GM23338 (cell line): ENCODE results near the gene MLST8. TPM values are rescaled to one million over a fixed set of nuclear protein-coding genes. Genes with fewer than 3 reads are reported as not detected.

Source experiments
- CREB1 ChIP-seq: fragments of 250-450 bp; sonication (Bioruptor Pico); IDR thresholded peaks from 2 replicates; pipeline ENCODE4 v1.5.0; 2020; ENCODE audit warnings: low read depth, mild to moderate bottlenecking, moderate library complexity
- EZH2 ChIP-seq: fragments of 200-600 bp; sonication (generic); IDR thresholded peaks from one replicate; pipeline ENCODE4 v1.8.0; 2017; ENCODE audit warnings: antibody characterized with exemption, mild to moderate bottlenecking, low read depth; ENCODE audit not compliant: unreplicated experiment
- EZH2phosphoT487 ChIP-seq: fragments of 200-600 bp; sonication (generic); IDR thresholded peaks from one replicate; pipeline ENCODE4 v1.8.1; 2018; ENCODE audit warnings: antibody characterized with exemption; ENCODE audit not compliant: unreplicated experiment
- JUNB ChIP-seq: IDR thresholded peaks from one replicate; pipeline ENCODE4 v1.6.1; 2016; ENCODE audit warnings: antibody characterized with exemption; ENCODE audit not compliant: unreplicated experiment
- NANOG ChIP-seq: IDR thresholded peaks from 2 replicates; pipeline ENCODE4 v1.6.1; 2016; ENCODE audit warnings: antibody characterized with exemption, borderline replicate concordance
- POLR2AphosphoS5 ChIP-seq: IDR thresholded peaks from 2 replicates; pipeline ENCODE4 v1.6.1; 2016; ENCODE audit warnings: antibody characterized with exemption, low read depth
- STAT1 ChIP-seq: IDR thresholded peaks from one replicate; pipeline ENCODE4 v1.6.1; 2016; ENCODE audit warnings: antibody characterized with exemption; ENCODE audit not compliant: unreplicated experiment
- ZNF114 ChIP-seq: fragments of 250-450 bp; sonication (Bioruptor Pico); IDR thresholded peaks from 2 replicates; pipeline ENCODE4 v1.5.0; 2020; ENCODE audit warnings: mild to moderate bottlenecking, moderate library complexity
- polyA plus RNA-seq: library from polyadenylated mRNA; unstranded; fragments of >200 nt; fragmentation: Nextera tagmentation; extraction: Ambion mirVana; gene quantifications from 2 replicates; pipeline ENCODE4 v1.2.1, GENCODE V29; 2016
- total RNA-seq: library from RNA; depleted of rRNA; stranded (reverse); fragments of >200 nt; shearing (Covaris generic); gene quantifications from 2 replicates; pipeline ENCODE4 v1.2.3, GENCODE V29; 2014
- TF ChIP-seq, protein P1 (sequence below): fragments of 250-450 bp; sonication (Bioruptor Pico); IDR thresholded peaks from 2 replicates; pipeline ENCODE4 v1.5.0; 2020; ENCODE audit warnings: mild to moderate bottlenecking, moderate library complexity
- TF ChIP-seq, protein P2 (sequence below), 2 experiments: fragments of 200-600 bp in 1 of 2; sonication (generic) in 1 of 2; conservative IDR thresholded peaks; 2 replicates each; pipeline versions ENCODE4 v1.5.1 to v1.6.1; 2016 to 2017; ENCODE audit warnings: antibody characterized with exemption in 2 of 2, low read depth in 2 of 2, mild to moderate bottlenecking in 2 of 2, moderate library complexity in 1 of 2
- TF ChIP-seq, protein P3 (sequence below): IDR thresholded peaks from one replicate; pipeline ENCODE4 v1.6.1; 2018; ENCODE audit warnings: antibody characterized with exemption; ENCODE audit not compliant: unreplicated experiment

Gene MLST8
- total and polyA plus RNA-seq, 2 experiments from 2014 or later = 58.8 to 138 TPM

DNA sequence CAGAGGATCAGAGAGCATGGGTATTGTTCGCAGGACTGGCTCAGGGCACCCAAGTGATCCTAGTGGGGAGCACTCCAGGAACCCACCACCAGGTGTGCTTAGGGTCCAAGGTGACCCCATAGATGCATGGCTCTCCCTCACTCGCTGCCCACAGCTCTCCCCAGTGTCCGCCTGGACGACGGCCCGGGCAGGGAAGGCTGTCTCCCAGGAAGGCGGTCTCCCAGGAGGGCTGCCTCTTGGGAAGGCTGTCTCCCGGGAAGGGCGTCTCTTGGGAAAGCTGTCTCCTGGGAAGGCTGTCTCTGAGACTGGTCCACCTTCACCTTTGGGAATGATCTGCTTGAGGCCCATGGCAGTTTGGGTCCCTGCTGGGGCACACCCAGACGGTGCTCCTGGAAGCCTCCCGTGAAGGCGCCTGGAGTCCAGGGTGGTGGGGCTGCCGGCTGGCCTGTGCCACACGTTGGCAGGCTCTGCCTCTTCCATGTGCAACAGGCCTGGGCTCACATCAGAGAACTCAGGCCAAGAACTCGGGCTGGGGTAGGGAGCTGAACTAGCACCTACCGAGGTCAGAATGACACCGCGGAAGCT, 41.1 kb downstream of the MLST8 start (continued):
- TF ChIP-seq, protein P1, sequence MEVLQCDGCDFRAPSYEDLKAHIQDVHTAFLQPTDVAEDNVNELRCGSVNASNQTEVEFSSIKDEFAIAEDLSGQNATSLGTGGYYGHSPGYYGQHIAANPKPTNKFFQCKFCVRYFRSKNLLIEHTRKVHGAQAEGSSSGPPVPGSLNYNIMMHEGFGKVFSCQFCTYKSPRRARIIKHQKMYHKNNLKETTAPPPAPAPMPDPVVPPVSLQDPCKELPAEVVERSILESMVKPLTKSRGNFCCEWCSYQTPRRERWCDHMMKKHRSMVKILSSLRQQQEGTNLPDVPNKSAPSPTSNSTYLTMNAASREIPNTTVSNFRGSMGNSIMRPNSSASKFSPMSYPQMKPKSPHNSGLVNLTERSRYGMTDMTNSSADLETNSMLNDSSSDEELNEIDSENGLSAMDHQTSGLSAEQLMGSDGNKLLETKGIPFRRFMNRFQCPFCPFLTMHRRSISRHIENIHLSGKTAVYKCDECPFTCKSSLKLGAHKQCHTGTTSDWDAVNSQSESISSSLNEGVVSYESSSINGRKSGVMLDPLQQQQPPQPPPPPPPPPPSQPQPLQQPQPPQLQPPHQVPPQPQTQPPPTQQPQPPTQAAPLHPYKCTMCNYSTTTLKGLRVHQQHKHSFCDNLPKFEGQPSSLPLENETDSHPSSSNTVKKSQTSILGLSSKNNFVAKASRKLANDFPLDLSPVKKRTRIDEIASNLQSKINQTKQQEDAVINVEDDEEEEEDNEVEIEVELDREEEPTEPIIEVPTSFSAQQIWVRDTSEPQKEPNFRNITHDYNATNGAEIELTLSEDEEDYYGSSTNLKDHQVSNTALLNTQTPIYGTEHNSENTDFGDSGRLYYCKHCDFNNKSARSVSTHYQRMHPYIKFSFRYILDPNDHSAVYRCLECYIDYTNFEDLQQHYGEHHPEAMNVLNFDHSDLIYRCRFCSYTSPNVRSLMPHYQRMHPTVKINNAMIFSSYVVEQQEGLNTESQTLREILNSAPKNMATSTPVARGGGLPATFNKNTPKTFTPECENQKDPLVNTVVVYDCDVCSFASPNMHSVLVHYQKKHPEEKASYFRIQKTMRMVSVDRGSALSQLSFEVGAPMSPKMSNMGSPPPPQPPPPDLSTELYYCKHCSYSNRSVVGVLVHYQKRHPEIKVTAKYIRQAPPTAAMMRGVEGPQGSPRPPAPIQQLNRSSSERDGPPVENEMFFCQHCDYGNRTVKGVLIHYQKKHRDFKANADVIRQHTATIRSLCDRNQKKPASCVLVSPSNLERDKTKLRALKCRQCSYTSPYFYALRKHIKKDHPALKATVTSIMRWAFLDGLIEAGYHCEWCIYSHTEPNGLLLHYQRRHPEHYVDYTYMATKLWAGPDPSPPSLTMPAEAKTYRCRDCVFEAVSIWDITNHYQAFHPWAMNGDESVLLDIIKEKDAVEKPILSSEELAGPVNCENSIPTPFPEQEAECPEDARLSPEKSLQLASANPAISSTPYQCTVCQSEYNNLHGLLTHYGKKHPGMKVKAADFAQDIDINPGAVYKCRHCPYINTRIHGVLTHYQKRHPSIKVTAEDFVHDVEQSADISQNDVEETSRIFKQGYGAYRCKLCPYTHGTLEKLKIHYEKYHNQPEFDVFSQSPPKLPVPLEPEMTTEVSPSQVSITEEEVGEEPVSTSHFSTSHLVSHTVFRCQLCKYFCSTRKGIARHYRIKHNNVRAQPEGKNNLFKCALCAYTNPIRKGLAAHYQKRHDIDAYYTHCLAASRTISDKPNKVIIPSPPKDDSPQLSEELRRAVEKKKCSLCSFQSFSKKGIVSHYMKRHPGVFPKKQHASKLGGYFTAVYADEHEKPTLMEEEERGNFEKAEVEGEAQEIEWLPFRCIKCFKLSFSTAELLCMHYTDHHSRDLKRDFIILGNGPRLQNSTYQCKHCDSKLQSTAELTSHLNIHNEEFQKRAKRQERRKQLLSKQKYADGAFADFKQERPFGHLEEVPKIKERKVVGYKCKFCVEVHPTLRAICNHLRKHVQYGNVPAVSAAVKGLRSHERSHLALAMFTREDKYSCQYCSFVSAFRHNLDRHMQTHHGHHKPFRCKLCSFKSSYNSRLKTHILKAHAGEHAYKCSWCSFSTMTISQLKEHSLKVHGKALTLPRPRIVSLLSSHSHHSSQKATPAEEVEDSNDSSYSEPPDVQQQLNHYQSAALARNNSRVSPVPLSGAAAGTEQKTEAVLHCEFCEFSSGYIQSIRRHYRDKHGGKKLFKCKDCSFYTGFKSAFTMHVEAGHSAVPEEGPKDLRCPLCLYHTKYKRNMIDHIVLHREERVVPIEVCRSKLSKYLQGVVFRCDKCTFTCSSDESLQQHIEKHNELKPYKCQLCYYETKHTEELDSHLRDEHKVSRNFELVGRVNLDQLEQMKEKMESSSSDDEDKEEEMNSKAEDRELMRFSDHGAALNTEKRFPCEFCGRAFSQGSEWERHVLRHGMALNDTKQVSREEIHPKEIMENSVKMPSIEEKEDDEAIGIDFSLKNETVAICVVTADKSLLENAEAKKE = no peak
- no peak for TF ChIP-seq ZNF114 (CRISPR knock-in tag)
- no peak for TF ChIP-seq NANOG
- TF ChIP-seq, protein P2, sequence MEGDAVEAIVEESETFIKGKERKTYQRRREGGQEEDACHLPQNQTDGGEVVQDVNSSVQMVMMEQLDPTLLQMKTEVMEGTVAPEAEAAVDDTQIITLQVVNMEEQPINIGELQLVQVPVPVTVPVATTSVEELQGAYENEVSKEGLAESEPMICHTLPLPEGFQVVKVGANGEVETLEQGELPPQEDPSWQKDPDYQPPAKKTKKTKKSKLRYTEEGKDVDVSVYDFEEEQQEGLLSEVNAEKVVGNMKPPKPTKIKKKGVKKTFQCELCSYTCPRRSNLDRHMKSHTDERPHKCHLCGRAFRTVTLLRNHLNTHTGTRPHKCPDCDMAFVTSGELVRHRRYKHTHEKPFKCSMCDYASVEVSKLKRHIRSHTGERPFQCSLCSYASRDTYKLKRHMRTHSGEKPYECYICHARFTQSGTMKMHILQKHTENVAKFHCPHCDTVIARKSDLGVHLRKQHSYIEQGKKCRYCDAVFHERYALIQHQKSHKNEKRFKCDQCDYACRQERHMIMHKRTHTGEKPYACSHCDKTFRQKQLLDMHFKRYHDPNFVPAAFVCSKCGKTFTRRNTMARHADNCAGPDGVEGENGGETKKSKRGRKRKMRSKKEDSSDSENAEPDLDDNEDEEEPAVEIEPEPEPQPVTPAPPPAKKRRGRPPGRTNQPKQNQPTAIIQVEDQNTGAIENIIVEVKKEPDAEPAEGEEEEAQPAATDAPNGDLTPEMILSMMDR (conservative IDR thresholded peaks at IDR 0.05; ENCODE audit: low read depth in 2 of 2) = no peak
- no peak for TF ChIP-seq EZH2
- TF ChIP-seq POLR2AphosphoS5 = no peak
- TF ChIP-seq, protein P3, sequence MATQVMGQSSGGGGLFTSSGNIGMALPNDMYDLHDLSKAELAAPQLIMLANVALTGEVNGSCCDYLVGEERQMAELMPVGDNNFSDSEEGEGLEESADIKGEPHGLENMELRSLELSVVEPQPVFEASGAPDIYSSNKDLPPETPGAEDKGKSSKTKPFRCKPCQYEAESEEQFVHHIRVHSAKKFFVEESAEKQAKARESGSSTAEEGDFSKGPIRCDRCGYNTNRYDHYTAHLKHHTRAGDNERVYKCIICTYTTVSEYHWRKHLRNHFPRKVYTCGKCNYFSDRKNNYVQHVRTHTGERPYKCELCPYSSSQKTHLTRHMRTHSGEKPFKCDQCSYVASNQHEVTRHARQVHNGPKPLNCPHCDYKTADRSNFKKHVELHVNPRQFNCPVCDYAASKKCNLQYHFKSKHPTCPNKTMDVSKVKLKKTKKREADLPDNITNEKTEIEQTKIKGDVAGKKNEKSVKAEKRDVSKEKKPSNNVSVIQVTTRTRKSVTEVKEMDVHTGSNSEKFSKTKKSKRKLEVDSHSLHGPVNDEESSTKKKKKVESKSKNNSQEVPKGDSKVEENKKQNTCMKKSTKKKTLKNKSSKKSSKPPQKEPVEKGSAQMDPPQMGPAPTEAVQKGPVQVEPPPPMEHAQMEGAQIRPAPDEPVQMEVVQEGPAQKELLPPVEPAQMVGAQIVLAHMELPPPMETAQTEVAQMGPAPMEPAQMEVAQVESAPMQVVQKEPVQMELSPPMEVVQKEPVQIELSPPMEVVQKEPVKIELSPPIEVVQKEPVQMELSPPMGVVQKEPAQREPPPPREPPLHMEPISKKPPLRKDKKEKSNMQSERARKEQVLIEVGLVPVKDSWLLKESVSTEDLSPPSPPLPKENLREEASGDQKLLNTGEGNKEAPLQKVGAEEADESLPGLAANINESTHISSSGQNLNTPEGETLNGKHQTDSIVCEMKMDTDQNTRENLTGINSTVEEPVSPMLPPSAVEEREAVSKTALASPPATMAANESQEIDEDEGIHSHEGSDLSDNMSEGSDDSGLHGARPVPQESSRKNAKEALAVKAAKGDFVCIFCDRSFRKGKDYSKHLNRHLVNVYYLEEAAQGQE = no peak
- TF ChIP-seq STAT1 = no peak
- TF ChIP-seq JUNB = no peak
- TF ChIP-seq EZH2phosphoT487 = no peak
- no peak for TF ChIP-seq CREB1 (CRISPR knock-in tag)
